Stimulated activated CD4-positive, alpha-beta T cell treated with anti-CD3 and anti-CD28 coated beads, Interleukin-12 subunit alpha, Interleukin-12 subunit beta, amount 100 ng/mL, for 4 hours (primary cell): ENCODE data around the gene ERMARD.

ENCODE experiments used
- DNase-seq: peaks from one replicate; pipeline ENCODE4 v3.0.0-alpha.2; 2020

ERMARD gene

DNA sequence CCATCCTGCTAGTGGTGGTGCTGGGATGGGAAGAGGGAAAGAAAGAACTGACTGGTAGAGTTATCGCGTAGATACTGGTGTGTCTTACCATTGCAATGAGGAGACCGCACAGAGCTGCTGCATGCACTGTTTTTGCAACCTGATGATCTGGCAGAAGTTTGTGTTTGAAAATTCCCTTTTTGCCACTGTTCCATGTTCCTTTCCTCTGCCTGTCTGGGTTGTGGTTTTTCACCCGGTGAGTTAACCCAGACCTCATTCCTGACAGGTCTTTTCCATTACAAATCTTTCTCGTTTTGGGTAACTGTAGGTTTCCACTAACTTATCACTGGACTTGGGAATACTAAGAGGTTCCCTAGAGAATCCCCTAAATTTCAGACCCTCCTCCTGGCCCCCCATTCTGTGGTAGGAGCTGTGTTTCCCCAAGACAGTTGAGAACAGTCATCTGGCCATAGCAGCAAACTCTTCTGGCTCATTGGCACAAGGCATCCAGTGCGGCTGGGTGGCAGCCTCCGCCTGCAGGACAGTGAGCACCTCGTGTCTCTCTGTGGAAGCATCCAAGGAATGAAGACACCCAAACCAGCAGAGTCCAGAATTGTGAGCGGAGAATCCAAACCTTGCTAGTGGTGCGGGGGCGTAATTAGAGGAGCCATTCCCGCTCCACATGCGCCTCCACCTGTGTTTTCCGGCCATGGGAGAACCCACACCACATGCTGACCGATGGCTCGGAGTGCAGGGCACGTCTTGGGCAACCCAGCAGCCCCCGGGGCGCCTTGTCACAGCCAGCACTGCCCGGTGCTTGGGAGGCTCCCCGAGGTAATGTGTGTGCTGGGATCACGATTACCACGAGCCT lies 32.8 kb downstream of the ERMARD start:
- no peak for DNase-seq

DNA sequence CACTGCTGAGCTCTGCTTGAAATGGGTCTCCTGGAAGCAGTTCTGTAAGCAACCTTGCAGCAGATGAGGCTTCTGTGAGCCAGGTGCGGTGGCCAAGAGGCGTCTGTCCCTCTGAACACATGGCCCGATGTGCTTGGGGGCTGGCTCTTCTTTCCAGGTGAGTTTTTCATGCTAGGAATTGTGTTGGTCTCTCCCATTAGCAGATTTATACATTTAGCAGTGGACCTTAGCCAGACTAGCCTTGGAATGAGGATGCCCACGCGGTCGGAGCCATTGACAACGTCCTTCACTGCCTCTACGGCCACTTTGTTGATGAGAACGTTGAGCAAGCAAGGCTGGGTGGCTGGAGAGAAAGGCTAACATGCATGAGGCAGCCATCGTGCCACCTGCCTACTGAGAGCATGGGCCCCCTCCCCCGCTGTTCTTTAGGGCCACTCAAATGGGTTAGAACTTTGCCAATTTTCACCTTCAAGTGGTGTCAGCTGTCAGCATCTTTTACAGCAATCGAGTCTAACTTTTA lies 33.5 kb downstream of the ERMARD start:
- DNase-seq, result no peak

DNA sequence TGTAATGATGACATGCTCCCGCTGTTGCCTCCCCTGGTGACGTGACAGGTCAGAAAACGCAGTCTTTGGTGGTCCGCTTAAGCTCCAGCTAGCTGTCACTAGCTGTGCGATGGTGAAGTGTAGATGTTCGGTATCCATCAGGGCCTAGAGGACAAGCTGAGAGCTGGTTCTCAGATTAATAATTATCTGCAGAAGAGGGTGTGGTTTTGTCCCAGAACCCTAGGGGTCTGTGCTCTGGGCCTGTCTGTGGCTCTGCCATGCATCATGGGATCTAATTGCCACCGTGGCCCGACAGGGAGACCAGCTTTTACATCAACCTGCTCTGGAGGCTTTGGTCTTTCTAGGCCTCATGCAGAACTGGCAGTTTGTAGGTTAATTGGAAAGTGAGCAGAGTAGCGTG lies 34.1 kb downstream of the ERMARD start:
- no peak for DNase-seq

DNA sequence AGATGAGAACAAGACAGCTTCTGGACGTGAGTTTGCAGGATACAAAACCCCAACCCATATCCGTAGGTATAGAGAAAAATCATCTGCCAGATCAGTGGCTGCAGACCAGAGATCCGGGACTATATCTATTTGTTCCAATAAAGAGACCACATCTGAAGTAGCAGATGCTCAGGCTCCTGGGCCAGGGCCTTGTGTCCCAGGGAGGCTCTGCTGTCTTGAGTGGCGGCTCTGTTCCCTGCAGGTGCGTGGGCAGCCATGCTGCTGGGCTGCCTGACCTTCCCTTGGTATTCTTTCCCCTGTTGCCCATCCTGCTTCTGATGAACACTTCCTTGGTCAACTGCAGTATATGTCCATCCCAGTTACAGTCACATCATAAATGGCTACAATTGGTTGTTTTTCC lies 34.9 kb downstream of the ERMARD start:
- no peak for DNase-seq

DNA sequence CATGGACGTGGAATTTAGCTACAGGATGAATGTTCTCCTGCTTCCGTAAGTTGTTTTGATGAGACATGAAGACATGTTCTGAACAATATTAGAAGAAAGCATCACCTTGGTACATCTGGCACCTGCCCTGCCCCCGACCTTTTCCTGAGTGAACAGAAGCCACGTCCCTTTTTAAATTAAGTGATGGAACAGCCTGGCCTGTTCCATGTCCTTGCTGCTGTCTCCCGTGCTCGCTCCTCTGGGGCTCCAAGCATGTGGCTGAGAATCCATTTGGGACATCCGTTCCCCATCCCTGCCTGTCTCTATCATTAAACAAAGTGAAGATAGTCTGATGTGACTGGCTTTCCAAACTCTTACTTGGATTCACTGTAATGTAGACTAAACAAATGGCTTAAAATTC lies 36.4 kb downstream of the ERMARD start:
- no peak for DNase-seq

DNA sequence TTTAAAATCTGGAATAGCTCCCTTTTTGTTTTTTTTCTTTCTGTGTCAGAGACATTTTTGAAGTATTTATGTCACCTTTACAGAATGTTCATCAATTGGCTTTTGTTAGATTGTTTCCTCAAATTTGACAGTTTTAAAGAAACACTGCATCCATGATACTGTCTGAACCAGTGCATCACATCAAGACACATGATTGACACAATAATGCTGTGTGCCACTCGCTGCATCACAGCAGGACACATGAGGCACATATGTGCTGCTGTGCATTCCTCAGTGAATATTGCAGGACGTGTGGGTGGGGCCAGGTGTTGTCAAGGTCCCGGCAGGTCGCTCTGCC lies 37.4 kb downstream of the ERMARD start:
- no peak for DNase-seq

DNA sequence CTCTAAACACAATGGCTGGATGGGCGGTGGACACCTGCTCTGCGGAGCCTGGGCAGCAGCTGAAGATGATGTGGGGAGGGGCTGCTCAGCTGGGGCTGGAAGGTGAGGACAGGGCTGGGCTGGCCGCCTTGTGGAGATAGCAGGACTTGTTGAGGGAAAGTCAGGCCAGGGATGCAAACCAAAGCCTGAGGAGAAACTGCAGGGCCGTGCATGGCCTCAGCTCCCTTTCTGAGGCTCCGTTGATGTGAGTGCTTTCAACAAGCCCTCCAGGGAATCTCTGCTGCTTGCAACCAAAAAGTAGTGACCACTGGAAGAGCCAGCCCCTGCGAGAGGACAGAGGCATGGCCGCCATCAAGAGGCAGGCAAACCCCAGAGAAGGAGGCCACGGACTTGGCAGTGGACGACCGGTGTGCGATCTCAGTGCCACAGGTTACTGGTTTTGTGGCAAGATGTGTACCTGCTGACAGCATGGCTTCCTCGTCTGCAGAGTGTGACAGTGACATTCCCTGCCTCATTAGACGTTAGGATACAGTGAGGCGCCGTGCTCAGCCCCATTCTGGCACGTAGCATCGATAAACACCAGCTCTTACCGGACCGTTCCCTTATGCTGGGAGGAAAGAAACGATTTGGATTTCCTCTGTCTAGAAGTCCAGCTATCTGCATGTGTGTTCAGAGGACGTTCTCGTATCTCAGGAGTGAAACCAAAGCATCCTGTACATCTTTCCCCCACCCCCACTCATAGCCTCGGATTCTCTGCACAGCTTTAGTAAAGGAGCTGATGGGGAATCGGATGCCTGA lies 37.9 kb downstream of the ERMARD start:
- DNase-seq, result no peak

DNA sequence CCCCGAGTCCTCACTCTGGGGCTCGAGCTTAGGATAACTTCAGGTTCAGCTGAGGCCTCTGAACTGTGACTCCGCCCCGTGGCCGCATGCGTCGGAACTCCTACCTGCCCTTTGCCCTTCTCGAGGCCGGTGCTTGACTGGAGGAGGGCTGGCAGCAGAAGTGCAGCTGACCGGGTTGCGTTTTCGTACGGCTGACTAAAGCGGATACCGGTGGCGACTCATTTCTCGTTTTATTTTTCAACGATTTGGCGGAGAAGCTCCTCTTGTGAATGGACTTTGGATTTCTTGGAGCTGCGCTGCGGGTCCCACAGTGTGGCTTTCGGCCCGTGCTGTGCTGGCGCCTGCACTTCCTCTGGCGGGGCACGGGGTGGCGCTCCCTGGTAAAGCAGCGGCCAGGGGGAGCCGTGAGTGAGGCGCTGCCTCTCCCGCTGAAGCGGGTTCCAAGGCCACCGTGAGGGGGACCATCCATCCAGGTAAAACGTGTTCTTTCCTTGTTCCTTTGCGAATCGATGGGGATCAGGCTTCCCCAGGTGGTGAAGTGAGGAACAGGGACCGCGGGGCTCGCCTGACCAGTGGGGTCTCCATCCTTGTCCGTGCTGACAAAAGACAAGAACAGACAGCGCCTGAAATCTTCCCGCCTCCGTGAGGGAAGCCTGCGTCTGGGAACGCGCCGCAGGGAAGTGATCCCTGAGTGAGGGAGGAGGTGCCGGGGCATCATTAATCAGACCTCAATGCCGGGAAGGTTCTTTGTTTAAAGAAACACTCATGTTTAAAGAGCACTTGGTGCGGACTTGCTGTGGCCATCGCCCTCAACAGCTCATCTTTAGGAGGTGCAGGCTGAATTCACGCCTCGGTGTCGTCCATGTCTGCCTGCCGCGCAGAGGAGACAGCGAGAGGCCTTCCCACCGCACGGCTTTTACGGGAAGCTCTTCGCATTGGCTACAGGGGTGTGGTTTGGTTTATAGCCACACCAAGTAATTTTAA lies 38.8 kb downstream of the ERMARD start:
- peak; percentile 71 for DNase-seq

DNA sequence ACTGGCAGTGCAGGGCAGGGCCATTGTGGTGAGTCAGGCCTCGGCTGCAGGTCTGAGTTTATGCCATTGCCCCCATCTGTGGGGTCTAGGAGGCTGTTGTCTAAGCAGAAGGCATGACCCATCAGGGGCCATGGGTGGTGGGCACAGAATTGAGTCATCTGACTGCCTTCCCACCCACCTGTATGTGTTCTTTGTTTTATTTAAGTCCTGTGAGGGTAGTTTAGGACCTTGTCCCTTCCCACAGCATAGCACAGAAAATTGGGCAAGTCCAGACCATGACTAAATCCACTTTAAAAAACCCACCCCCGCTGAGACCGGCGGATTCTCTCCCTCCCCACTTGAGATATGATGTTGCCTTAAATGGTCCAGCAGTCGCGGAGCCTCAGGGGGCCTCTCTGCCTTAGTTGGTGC lies 40.3 kb downstream of the ERMARD start:
- DNase-seq, result no peak

DNA sequence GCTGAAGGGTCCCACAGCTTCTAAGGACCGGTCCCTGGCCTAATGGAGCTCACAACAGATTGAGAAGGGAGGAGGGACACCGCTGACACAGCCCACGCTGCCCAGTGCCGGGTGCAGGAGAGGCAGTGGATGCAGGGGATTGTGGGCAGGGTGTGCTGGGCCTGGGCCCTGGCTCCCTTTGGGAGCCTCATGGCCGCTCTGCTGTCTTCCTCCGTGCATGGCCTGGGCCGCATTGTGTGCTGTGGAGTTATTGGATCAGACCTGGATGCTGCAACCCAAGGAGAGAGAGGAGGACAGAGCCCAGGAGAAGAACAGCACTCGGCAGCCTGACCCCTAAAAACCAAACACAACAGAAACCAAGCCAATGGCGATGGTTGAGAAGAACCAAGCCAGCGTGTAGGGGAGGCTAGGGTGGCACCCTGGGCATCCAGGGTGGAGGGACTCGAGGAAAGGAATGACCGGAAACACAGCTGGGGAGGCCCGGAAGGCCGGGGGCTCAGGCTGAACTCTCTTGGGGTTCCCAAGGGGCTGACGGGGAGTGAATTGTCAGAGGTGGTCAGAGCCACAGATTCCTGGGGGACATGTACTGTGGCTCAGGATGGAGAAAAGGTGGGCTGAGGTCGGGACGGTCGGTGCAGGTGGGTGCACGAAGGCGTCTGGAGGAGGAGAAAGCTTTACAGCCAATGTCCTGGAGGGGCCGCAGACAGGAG lies 41.0 kb downstream of the ERMARD start:
- no peak for DNase-seq

DNA sequence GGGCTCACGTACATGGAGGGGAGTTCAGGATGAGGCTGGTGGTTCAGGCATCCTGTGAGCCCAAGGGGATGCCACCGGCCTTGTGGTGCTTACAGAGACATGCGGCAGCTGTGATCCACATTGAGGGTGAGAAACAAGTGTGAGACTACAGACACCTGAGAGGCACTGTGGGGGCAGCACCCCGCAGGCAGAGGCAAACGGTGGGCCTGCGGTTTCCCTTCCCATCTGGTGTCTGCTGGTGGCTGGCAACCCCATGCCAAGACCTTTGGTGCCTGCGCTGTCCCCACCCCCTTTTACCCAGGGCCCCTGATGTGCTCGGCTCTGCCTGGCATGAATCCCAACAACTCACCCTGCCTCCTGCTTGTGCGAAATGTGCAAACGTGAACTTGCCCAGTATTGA lies 42.0 kb downstream of the ERMARD start:
- no peak for DNase-seq

DNA sequence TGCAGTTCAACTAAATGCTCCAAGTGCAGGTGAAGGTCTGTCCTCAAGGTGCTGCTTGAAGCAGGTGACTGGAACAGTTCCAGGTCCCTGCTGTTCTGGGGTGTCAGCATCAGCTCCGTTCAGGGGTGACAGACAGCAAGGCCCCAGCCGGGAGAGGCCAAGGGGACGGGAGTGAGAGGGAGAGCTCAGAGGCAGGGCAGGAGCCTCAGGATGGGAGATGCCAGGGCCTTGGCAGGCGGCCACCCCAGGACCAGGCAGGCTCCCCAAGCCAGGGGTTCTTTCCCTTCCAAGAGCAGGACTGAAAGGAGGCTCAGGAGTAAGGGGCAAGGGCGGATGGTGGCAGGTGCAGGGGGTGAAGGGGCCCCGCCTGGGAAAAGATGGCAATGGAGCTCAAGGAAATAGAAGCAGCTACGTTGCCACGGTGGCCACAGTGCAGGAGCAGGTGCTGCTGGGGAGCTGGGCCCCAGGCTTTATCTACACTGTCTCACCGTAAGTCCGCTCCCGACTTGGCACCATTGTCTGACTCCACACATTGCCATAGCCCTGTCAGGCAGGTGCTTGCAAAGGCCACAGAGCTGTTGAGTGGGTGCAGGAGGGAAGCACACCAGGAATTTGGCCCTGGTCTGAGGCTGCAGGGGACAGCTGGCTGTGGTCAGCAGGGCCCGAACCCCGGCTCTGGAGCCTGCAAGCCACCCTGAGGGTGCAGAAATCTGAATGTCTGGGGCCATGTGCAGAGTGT lies 43.1 kb downstream of the ERMARD start:
- DNase-seq, result no peak

DNA sequence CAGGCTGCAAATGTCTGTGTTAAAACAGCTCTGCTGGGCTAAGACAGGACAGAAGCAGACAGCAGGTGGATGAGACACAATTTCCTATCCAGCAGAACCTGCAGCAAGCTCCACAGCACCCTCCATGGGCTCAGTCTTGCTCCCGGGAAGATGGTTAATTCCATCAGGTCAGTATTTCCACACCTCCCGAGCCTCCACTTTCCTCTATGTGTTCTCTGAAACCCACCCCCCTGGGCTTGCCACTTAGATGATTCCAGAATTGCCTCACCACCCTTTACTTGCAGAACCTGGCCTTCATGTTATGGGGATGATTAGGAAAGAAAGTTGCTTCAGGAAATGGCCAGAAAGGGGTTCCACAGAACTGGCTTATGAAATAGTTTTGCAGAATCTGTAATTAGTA lies 43.8 kb downstream of the ERMARD start:
- no peak for DNase-seq

DNA sequence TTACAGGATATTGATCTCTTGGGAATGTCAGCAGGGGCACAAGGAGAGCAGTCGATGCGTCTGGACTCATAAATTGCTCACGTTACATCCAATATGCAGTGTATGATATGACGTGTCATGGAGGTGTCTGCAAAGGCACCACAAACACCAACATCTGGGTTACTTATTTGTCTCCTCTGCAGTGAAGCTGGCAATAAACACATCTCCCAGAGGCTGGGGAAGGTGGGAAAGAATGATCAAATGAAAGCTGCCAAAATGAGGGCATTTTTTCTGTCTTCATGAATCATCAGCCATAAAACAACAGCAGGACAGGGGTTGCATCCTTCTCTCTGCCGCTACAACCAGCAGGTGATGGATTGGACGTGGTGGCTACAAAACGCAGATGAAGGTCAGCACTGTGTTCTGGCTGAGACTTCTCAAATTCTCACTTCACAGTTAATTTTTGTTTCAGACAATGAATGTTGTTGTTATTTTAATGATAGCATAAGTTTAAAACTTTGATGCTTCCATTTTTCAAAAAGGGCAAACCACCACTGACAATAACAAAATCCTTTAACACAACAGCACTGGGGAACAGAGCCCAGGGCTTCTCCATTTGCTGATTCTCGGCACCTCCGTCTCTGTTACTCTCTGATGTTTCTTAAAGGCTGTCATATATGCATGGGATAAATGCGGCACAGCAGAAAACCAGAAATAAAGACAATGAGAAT lies 47.5 kb downstream of the ERMARD start:
- no peak for DNase-seq

DNA sequence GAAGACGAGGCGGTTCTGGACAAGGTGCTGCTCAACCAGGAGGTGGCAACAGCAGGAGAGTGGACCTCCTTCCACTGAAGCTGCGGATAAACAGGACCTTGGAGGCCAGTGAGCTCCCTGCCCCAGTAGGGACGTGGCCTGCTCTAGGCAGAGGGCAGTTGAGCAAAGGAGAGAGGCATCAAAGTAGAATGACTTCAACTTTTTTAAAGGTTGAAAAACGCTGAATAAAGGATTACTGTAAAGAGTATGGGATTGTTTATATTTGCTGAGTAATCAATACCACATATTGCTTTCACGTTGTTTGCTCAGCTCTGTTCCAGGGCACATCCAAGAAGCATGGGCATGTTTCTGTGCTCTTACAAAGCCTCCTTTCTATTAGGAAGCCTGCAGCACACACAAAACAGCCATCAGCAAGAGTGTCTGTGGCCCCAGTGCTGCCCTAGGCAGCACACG lies 48.1 kb downstream of the ERMARD start:
- DNase-seq, result no peak

DNA sequence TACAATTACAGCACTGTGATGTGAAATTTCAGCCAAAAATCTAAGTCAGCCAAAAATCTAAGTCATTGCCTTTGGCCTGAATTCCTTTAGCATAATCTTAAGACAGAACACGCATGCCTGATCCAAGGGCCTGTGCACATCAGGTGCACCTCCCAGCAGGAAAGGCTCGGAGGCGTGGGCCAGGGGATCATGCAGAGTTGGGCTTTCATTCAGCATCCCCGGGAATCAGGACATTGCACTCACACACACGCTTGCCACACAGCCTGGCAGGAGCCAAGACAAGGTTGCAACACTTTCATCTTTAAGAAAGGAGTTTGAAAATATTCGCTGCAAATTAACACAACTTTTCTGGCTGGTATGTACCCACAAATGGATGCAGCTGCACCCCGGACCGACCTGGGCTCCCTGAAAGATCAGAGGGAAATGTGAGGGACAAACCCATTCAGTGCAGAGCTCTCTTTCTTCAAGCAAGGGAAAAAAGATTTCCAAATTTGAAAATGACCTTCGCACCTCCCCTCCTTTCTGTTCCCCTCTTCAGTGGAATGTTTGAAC lies 48.8 kb downstream of the ERMARD start:
- no peak for DNase-seq

DNA sequence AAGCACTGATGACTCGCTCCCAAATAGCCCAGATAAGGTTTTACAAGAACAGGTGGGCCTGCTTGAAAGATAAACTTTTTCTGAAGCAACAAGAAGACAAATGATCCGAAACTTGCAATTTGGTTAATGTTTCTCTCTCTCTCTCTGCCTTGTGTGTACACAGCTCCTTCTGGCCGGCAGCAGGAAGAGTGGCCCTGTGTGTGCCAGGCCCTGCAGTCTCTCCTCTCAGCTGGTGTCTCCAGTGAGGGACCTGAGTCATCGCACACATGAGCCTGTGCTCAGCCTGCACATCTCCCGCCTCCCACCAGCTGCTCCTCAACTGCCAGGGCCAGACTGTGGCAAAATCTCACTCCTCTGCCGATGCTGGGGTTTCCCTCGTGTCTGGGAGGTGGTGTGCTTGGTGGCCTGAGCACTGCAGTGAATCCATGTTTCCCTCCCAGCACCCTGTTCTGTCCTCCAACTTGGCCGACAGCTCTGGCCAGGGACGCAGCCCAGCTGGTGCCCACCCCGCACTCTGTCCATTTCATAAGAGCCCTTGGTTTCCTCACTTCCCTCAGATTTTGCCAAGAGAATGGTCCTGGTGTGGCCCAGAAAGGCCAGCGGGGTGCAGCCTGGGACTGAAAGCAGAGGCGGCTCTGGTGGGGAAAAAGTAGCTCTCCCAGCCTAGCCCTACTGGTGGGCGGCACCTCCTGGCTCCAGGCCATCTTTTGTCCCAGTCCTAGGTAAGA lies 49.4 kb downstream of the ERMARD start:
- DNase-seq, result no peak

DNA sequence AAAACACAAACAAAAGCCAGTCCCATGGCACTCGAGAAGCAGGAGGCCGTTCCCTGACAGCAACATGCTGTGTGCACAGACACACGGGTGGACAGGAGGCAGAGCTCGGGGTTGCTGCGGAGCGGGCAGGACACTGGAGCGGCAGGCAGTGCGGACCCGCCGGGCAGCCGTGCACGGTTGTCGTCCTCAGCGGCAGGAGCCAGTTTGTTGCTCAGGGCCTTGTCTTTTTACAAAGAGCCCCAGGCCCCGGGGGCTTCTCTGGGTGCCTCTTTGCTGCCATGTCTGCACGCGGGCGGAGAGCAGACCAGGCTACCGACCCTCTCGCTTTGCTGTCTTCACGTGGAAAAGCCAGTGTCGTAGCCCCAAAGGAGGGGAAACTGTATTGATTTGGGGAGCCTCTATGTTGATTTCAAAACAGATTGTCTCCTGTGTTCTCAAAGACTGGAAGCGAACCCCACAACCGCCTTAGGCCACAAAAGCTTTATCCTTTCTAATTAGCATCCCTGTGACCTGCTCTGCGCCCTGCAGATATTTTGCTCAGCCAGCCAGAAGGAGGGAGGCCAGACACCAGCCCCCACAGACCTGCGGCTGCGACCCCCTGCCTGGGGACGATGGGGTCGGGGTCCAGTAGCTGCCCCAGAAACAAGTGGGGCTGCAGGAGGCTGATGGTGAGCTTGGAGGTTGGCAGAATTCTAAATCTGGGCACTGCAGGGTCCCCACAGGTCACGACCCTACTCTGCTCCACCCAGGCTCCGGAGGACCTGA lies 50.2 kb downstream of the ERMARD start:
- no peak for DNase-seq

DNA sequence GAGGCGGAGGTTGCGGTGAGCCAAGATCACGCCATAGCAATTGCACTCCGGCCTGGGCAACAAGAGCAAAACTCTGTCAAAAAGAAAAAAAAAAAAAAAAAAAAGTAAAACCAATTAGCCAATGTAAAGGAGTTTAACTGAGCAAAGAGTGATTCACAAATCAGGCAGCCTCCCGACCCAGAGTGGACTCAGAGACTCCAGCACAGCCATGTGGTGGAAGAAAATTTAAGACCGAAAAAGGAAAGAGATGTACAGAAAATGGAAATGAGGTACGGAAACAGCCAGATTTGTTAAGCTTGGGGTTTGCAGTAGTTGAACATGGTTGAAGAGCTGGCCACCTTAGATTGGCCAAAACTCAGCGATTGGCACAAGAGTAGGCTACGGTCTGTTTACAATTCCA lies 51.4 kb downstream of the ERMARD start:
- DNase-seq, result no peak
